NCI-H2227 (cell line): ENCODE measurements around the gene STX5.
"Not testable (repeated sequence)": the region's sequence is repeated elsewhere in the genome, so short reads cannot be mapped to it uniquely, and the experiment has no call there.

Source experiments
- DNase-seq: peaks from one replicate; lab custom pipeline; 2025; ENCODE audit not compliant: unreplicated experiment; lab: John Stamatoyannopoulos, UW

The STX5 gene

DNA sequence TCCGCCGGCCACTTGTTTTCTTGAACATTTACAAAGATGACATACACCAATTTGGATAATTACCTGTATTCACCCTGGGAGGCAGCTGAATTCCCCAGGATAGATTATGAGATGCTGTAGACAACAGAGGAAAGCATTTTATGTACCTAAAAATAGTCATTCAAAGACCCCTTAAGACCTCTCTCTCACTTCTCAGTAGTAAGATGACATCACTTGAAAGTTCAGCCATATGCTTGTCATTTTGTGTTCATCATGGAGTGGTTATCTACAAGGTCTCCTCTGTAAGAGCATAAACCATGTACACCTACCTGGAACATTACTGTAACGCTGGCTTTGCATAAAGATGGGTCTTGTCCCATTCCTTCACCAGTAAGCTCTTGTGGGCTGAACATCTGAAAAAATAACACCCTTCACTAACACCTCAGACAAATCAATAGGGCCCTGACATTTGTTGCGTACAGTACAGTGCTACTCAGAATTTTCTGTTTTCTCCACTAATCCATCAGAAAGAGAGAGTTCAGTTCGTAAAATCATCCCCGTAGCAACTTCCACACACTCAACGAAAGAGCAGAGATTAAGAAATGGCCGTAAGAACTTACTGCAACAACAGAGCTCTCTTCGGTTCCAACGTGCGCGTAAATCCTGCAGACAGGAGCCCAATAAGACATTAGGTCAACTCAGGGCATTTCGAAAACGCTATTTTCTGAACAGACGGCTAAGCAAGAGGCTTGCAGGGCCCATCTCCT is 23.1 kb upstream of the STX5 start:
- DNase-seq = no peak

DNA sequence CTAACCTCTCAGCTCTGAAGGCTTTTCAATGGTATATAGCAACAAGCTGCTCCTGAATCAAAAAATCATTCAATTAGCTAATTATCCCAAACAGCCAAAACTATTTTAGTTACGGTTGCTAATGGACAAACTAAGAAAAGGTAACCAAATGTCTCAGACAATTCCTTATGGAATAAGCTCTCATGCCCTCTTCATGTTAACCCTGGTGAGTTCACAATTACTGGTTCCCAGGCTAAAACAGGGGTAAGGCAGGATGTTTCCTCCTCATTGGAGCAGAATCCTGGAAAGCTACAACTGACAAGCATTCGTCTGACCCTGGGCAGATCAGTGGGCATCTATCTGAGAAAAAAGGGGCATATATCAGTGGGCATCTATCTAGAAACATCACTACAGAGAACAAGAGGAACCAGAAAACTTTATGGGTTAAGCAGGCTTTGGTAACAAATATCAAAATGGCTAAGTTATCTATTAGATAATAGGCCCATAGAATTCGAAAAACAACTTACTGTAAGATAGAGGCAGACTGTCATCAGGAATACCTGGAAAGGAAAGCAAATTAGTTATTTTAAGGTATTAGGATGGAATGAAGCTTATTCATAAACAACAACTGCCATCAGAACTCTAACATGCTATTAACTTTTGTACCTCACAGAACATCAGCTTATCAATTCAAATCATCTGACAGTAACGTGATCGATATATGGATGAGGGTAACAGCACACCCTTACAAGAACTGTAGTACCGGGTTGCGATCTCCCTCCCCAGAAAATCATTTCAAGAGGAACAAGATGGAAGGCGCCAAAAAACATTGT is 22.4 kb upstream of the STX5 start:
- no peak for DNase-seq

DNA sequence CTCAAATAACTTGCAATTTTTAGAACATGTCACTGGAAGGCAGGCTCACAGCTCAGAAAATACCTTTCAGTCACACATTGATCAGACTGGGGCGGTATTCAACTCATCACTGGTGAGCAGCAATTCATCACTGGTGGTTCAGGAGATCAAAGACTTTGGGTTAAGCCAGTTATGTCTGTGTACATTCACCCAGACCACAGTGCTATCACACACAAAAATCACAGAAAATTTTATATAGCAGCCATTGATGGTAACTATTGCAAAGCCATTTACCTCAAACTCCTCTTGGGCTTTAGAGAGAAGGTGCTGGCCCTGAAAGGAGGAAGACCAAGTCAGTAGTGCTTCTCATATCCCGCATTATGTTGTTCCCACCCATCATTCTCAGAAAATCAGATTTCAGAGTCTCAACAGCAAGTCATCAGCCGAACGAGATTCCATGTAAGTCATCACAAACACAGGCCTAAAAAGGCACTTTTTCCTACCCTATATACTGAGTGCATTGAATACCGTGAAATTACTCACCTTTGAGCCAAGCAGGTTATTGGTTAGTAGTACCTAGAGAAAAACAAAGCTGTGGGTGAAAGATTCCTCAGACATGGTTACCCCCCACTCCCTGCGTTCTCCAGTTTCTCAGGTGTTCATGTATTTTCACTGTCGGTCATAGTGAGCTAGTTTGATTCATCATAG is 21.6 kb upstream of the STX5 start:
- DNase-seq = no peak

DNA sequence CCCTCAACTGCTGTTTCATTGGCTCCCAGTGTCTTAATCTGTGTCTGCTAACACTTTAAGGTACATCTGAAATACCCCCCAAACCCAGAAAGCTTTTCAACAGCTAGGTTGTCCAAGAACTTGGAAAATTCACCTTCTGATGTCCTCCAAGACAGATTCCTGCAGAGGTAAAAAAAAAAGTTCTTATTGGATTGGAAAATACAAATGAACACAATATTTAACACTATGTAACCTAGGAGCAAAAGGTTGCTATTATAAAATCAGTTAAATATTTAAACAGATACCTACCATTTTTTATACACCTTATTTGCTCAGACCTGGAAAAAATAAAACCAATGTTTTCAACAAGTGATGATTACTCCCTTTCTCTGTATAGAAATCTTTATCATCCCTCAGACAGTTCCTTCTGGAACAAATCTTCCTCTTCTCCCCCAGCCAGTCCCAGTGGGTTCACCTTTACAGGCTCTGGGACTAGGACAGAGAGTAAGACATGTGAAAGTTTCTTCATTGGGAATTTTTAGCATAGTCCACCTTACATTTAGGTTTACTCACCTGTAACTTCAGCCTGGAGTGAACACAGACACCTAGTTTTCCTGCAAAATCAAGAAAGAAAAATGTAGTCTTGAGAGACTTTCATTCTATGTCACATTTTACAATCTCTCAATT is 20.8 kb upstream of the STX5 start:
- DNase-seq = no peak

DNA sequence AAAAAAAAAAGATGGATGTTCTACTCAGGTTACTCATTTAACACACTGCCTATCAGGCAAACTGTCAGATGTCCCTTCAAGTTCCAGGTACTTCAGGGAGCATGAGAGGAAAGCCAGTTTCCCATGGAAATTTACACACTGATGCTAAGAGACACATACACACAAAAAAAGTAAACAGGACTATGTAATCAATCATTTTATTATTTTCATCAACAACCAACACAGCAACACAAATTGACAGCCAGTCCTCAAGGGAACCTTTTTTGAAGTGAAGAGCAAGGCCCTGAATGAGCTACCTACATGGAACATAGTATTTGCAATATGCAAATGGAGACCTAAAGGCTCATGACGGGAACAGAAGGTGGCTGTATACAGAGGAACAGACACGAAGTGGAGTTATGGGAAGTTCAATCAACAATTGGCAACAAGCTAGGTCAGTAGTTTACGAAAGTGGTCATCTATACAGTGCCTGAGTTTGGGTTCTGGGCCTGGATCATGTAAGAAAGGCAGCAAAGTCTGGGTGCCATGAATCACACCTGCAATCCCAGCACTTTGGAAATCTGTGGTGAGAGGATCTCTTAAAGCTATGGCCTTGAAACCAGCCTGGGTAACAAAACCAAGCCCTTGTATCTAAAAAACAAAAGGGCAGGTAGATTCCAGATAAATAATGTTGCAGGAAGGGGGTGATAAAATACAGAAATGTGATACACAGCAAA is 20.1 kb upstream of the STX5 start:
- no peak for DNase-seq

DNA sequence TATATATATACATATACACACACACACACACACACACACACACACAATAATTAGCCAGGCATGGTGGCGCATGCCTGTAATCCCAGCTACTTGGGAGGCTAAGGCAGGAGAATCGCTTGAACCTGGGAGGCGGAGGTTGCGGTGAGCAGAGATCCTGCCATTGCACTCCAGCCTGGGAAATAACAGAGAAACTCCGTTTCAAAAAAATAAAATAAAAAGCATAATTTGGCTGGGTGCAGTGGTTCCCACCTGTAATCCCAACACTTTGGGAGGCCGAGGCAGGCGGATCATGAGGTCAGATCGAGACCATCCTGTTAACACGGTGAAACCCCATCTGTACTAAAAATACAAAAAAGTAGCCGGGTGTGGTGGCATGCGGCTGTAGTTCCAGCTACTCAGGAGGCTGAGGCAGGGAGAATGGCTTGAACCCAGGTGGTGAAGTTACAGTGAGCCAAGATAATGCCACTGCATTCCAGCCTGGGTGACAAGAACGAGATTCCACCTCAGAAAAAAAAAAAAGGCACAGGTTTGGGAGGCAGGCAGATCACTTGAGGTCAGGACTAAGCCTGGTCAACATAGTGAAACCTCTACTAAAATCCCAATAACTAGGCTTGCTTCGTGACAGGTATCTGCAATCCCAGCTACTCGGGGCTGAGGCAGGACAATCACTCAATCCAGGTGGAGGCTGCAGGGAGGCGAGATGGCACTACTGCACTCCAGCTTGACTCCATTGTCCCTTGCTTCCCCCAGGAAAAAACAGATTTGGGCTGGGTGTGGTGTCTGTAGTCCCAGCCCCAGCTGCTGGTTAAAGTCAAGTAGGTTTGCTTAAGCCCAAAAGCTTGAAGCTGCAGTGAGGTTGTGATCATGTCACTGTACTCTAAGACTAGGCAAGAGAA is 19.3 kb upstream of the STX5 start:
- no peak for DNase-seq

DNA sequence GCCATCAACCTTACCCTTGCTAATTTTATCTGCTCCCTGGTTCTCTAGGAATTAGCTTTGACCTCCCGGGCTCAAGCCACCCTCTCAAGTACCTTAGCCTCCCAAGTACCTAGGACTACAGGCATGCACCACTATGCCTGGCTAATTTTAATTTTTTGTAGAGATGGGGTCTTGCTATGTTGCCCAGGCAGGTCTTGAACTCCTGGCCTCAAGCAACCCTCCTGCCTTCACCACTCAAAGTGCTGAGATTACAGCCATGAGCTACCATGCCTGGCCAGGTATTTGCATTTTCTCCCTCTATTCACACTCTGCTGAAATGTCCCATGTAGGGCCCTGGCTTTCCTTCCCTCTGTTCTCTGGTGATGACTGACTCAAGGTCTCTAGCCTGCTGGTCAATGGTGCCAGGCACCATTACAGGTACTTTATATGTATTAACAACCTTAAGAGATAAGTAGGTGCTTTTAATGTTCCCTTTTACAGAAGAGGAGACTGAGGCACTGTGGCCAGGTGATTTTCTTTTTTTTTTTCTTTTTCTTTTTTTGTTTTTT is 16.0 kb upstream of the STX5 start:
- no peak for DNase-seq

DNA sequence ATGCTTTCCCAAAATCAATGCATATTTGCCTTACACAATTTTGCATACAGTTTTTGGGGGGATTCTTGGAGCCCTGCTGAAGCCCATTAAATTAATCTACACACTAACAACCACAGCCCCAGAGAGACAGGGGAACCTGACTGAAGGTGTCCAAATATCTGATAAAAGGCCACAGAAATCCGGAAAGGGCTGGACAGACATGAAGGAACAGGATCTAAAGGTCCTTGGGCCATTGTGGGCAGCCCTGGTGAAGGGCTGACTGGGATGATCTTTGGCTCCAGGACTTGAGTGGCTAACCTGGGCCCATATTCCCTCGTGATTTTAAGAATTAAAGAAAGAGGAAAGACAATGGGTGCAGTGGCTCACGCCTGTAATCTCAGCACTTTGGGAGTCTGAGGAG is 14.3 kb upstream of the STX5 start:
- no peak for DNase-seq

DNA sequence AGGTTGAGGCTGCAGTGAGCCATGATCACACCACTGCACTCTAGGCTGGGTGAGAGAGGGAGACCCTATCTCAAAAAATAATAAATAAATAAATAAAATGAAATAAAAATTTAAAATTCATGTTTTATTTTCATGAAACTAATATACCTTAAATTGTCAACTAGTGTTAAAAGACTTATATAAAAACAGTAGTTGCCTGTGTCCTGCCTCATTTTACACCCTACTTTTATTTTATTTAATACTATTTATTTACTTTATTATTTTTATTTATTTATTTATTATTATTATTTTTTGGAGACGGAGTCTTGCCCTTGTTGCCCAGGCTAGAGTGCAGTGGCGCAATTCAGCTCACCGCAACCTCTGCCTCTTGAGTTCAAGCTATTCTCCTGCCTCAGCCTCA is 12.3 kb upstream of the STX5 start:
- no peak for DNase-seq

DNA sequence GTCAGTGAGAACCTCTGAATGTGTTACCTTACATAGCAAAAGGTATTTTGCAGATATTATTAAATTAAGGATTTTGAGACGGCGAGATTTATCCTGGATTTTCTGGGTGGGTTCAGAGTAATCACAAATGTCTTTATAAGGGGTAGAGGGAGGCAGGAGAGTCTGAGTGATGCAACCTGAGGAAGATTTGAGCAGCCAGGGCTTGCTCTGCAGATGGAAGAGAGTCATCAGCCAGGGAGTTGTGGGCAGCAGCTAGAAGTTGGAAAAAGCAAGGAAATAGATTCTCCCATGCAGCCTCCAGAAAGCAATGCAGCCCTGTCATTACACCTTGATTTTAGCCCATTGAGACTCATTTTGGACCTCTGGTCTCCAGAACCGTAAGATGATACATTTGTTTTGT is 11.6 kb upstream of the STX5 start:
- DNase-seq = no peak

DNA sequence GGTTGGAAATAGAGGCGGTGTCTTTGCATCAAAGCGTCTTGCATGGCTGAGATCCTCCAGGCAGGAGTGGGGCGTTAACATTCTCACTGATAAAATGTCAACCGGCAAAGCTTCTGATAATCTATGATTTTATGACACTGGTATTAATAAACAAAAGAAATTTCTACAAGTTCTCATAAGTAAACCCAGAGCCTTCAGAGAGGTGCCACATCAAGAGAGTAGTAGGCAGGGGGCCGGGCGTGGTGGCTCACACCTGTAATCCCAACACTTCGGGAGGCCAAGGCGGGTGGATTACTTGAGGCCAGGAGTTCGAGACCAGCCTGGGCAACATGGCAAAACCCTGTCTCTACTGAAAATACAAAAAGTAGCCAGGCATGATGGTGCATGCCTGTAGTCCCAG is 11.0 kb upstream of the STX5 start:
- not testable (repeated sequence) for DNase-seq

DNA sequence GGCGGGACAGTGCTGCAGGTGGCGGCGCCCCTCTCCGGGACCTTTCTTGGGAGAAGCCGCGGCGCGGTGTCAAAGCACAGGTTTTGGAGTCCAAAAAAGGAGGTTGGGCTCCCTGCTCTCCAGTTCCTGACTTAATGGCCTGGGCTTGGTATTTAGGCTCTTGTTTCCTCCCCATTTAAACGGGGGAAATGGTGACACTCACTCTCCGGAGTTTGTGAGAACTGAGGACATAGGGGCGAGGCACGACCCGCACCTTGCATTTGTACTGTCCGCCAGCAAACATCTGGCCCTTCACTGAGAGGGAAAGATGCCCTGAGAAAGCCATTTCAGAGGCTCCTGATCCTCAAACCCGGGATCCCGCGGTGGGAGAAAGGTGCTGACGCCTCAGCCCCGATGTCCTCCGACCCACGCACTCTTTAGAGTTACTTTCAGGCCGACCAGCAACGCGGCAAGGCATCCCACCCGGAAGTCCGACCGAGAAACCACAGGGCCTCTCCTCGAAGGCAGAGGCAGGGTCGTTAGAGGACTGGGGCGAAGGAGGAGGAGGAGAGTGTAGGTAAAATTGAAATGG is 10.4 kb upstream of the STX5 start:
- DNase-seq = peak; percentile 74

DNA sequence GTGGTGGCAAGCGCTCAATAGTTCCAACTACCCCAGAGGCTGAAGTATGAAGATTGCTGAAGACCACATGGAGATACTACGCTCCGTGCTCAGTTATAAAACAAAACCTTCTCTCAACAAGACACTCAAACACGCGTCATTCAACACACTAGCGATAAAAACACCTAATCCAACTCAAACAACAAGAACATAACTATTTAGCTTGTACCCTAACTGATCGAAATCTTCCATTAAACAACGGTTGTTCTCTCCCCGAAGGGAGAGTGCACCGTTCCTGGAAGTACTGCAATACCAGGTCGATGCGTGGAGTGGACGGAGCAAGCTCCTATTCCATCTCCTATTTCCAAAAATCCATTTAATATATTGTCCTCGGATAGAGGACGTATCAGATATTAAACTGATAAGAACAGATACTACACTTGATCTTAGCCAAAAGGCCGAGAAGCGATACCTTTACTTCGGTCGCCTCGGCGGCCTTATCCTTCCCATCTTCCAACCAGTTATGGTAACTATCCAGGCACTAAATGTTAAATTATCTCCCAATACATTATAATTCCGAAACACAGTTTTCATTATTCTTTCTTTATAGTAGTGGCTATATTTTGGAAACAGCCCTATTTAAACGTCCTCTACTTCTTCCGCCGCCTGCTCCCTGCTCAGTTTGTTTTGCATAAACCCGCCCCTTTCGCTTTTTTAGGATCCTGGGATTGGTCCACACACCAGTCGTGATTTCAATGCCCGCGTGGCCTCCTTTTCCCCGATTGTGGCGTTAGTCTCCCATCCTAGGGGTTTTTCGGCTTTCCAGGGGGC is 9.7 kb upstream of the STX5 start:
- peak; percentile 97 for DNase-seq

DNA sequence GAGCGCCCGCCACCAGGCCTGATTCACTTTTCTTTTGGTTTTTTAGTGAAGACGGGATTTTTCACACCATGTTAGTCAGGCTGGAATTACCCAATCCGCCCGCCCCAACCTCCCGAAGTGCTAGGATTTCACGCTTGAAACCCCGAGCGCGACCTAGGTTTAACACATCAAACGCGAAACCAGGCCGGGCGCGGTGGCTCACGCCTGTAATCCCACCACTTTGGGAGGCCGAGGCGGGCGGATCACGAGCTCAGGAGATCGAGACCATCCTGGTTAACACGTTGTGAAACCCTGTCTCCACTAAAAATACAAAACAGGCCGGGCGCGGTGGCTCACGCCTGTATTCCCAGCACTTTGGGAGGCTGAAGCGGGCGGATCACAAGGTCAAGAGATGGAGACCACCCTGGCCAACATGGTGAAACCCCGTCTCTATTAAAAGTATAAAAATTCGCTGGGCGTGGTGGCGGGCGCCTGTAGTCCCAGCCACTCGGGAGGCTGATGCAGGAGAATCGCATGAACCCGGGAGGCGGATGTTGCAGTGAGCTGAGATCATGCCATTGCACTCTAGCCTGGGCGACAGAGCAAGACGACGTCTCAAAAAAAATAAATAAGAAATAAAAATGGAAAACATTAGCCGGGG is 9.0 kb upstream of the STX5 start:
- peak; percentile 76 for DNase-seq

DNA sequence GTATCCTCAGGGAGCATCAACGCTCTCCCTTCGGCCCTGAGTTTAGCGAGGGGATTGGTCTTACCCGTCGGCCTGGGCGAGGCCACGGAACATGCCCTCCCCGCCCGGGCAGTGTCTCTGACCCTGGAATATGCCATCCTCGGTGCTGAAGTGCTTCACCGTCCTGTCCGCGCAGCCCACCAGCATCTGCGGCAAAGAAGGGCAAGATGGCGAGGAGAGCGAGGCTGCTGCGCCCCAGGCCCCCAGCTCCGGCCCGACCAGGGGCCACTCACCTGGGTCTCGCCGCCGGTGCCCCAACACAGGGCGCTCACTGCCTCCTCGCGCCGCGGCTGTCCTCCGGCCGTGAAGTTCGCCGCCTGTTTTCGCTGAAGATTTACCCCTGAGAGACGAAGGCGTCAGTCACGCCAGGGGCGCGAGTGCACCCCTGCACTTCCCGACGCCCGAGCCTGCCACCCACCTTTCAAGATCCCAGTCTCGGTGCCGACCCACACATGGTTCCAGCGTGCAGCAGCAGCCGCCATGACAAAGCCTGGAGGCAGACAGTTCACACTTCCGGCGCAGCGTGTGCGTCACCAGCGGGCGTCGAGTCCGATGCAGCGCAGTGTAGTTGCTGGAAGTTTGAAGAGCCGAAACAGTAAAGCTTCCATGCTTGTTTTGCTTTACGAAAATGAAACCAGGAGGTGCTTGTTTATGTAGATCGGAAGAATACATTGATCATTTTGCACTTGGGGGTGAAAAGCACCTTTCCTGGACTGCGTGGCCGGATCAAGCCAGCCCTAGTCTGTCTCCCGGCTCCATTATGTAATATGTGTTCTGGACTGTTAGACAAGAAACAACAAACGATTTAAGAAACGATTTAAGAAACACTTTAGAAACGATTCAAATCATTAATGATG is 7.4 kb upstream of the STX5 start, which contains the start of gene WDR74:
Gene WDR74 (minus strand): TSS at position 541 of the 896 bp plus-strand sequence. CDS start 20 bp downstream, at position 521.
- DNase-seq = peak; percentile 95

DNA sequence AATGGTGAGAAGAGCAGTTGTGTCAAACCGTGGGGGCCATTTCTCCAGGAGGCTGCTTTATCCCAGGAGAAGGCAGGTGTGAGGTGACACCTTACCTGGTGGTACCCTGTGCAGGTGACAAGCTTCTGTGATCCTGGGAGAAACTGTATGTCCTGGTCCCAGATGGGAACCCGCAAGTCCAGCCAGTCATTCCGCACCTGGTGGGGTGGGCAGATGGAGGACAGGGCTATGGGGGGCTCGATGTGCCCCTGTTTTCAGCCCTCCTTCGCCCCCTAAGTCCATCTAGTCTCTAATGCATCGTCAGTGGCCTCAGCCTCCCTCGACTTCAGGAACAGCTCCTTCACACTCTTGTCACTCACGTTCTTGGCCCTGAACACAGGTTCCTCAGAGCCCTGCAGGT is 3.5 kb upstream of the STX5 start:
- no peak for DNase-seq
